MM.1S (cell line): ENCODE measurements around the gene PCDH17.

ENCODE experiments used
- DNase-seq: peaks from one replicate; pipeline ENCODE4 v3.0.0-alpha.2; 2015
- H2AFZ ChIP-seq: fragments of 300-600 bp; sonication (generic); 2 replicates; pipeline ENCODE4 v1.6.0; 2016; ENCODE audit warnings: antibody characterized with exemption, low read length
- H3F3A ChIP-seq: fragments of 300-600 bp; sonication (generic); 2 replicates; pipeline ENCODE4 v1.6.1; 2016; ENCODE audit warnings: mild to moderate bottlenecking, antibody characterized with exemption, low read length, moderate library complexity, mixed read lengths; ENCODE audit not compliant: insufficient read depth
- H3K27ac ChIP-seq: fragments of 300-600 bp; sonication (generic); 2 replicates; pipeline ENCODE4 v1.5.1; 2016; ENCODE audit warnings: mild to moderate bottlenecking, low read length
- H3K27me3 ChIP-seq: fragments of 300-600 bp; sonication (generic); replicated peaks from 2 replicates; pipeline ENCODE4 v1.6.0; 2016; ENCODE audit warnings: low read length; ENCODE audit not compliant: insufficient read depth
- H3K36me3 ChIP-seq: fragments of 300-600 bp; sonication (generic); replicated peaks from 2 replicates; pipeline ENCODE4 v1.6.1; 2016; ENCODE audit warnings: mild to moderate bottlenecking, low read length, mixed read lengths; ENCODE audit not compliant: insufficient read depth
- H3K4me1 ChIP-seq: fragments of 300-600 bp; sonication (generic); 2 replicates; pipeline ENCODE4 v1.6.1; 2016; ENCODE audit warnings: low read length, mixed read lengths
- H3K4me2 ChIP-seq: fragments of 300-600 bp; sonication (generic); 2 replicates; pipeline ENCODE4 v1.6.0; 2016; ENCODE audit warnings: low read depth, low read length
- H3K4me3 ChIP-seq: fragments of 300-600 bp; sonication (generic); 2 replicates; pipeline ENCODE4 v1.5.1; 2016; ENCODE audit warnings: low read length, mixed read lengths
- H3K79me2 ChIP-seq: fragments of 300-600 bp; sonication (generic); 2 replicates; pipeline ENCODE4 v1.6.1; 2016; ENCODE audit warnings: mixed run types, low read length, mixed read lengths
- H3K9ac ChIP-seq: fragments of 300-600 bp; sonication (generic); 2 replicates; pipeline ENCODE4 v1.6.1; 2016; ENCODE audit warnings: low read length, mixed read lengths
- H3K9me2 ChIP-seq: fragments of 300-600 bp; sonication (generic); replicated peaks from 2 replicates; pipeline ENCODE4 v1.6.1; 2016; ENCODE audit warnings: mild to moderate bottlenecking, low read length, mixed read lengths; ENCODE audit not compliant: insufficient read depth
- H3K9me3 ChIP-seq: fragments of 300-600 bp; sonication (generic); replicated peaks from 2 replicates; pipeline ENCODE4 v1.6.1; 2016; ENCODE audit warnings: mild to moderate bottlenecking, low read length, mixed read lengths; ENCODE audit not compliant: insufficient read depth
- H4K20me1 ChIP-seq: fragments of 300-600 bp; sonication (generic); 2 replicates; pipeline ENCODE4 v1.6.1; 2016; ENCODE audit warnings: mild to moderate bottlenecking, low read length, moderate library complexity, mixed read lengths; ENCODE audit not compliant: insufficient read depth
- EZH2 ChIP-seq: fragments of 300-600 bp; sonication (generic); optimal IDR thresholded peaks from 2 replicates; pipeline ENCODE3; 2017; ENCODE audit warnings: low read depth, mild to moderate bottlenecking, antibody characterized with exemption, low read length, mixed read lengths
- EZH2phosphoT487 ChIP-seq: fragments of 300-600 bp; sonication (generic); IDR thresholded peaks from 2 replicates; pipeline ENCODE4 v1.6.1; 2018; ENCODE audit warnings: antibody characterized with exemption, low read length
- TF ChIP-seq, protein P1 (sequence below): fragments of 300-600 bp; sonication (generic); IDR thresholded peaks from 2 replicates; pipeline ENCODE4 v1.5.1; 2016; ENCODE audit warnings: antibody characterized with exemption, low read length, mixed read lengths

The PCDH17 gene

DNA sequence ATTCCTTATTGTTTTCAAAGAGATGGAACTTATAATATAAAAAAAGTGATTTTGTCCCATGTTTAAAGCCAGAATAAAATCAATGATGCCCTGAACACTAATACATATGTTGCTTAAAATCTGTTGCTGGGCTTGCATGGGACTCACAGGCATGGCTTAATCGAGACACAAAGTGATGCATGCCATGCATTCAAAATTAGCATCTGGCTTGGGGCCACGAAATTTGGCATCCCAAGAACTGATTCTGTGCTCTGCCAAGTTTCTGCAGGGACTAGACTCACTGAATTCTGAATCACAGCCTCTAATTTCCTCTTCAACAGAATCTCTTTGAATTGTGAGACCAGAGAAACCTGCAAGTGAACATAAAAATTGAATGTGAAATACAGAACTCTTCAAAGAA lies 109.2 kb downstream of the PCDH17 start:
- H3K4me3 ChIP-seq = no peak overlapping the region
- H3K27me3 ChIP-seq = no peaks in the 10 kb centered on the region
- no peaks in the 10 kb centered on the region for H3K36me3 ChIP-seq
- TF ChIP-seq EZH2 (no peak), EZH2phosphoT487 (no peak)
- TF ChIP-seq, protein P1, sequence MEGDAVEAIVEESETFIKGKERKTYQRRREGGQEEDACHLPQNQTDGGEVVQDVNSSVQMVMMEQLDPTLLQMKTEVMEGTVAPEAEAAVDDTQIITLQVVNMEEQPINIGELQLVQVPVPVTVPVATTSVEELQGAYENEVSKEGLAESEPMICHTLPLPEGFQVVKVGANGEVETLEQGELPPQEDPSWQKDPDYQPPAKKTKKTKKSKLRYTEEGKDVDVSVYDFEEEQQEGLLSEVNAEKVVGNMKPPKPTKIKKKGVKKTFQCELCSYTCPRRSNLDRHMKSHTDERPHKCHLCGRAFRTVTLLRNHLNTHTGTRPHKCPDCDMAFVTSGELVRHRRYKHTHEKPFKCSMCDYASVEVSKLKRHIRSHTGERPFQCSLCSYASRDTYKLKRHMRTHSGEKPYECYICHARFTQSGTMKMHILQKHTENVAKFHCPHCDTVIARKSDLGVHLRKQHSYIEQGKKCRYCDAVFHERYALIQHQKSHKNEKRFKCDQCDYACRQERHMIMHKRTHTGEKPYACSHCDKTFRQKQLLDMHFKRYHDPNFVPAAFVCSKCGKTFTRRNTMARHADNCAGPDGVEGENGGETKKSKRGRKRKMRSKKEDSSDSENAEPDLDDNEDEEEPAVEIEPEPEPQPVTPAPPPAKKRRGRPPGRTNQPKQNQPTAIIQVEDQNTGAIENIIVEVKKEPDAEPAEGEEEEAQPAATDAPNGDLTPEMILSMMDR = no peak
- H3K4me1 ChIP-seq = no peaks in the 10 kb centered on the region
- no peaks in the 10 kb centered on the region for H3K9me2 ChIP-seq
- no peak overlapping the region for H2AFZ ChIP-seq
- no peak overlapping the region for H3K4me2 ChIP-seq
- no peak overlapping the region for H3K27ac ChIP-seq
- no peak for DNase-seq
- H3K79me2 ChIP-seq = no peaks in the 10 kb centered on the region
- no peaks in the 10 kb centered on the region for H3F3A ChIP-seq
- H4K20me1 ChIP-seq = no peaks in the 10 kb centered on the region
- no peak overlapping the region for H3K9ac ChIP-seq
- no peaks in the 10 kb centered on the region for H3K9me3 ChIP-seq

DNA sequence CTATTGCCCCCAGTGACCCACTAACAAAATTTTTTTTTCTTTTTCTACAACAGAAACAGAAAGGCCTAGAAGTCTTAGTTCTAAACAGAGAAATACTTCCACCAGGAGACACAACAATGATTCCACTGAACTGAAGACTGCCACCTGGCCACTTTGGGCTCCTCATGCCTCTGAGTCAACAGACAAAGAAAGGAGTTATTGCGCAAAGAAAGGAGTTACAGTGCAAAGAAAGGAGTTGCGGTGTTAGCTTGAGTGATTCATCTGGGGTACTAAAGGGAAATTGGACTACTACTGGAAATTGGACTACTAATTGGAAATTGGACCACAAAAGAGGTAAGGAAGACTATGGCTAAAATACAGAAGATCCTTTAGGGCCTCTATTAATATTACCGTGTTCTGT lies 116.6 kb downstream of the PCDH17 start:
- Histone ChIP-seq H3K4me1 (no peaks in the 10 kb centered on the region), H3K4me3 (no peak overlapping the region), H3K36me3 (no peaks in the 10 kb centered on the region), H3K9me2 (no peaks in the 10 kb centered on the region), H3K9ac (no peak overlapping the region), H3K27me3 (no peaks in the 10 kb centered on the region), H3F3A (no peaks in the 10 kb centered on the region), H3K27ac (no peak overlapping the region), H4K20me1 (no peaks in the 10 kb centered on the region), H2AFZ (no peak overlapping the region), H3K9me3 (no peaks in the 10 kb centered on the region), H3K79me2 (no peaks in the 10 kb centered on the region), H3K4me2 (no peak overlapping the region)
- DNase-seq = no peak
- TF ChIP-seq, protein P1 = no peak
- no peak for TF ChIP-seq EZH2
- TF ChIP-seq EZH2phosphoT487 = no peak

DNA sequence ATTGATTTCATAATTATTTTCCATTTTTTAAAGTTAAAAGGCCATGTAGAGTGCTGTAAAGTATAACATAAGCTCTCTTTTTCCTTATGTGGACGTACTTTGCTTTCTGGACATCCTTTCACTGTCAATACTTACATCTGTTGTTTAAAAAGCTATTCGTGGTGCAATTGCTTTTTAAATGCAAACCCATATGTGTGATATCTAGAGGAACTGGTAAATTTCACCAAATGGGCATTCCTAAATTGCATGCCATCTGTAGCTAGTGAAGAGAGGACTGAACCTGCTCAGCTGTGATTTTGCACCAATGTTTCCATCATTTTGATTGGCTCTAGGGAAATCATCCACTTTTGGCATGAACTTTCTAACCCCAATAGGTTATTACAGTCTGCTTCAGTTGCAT lies 129.4 kb downstream of the PCDH17 start:
- Histone ChIP-seq H3K27ac (no peak overlapping the region), H3K9me3 (no peaks in the 10 kb centered on the region), H3K4me3 (no peak overlapping the region), H3K79me2 (no peaks in the 10 kb centered on the region), H3K4me2 (no peak overlapping the region), H4K20me1 (no peaks in the 10 kb centered on the region), H3K4me1 (no peaks in the 10 kb centered on the region), H3K36me3 (no peaks in the 10 kb centered on the region), H3K9me2 (no peaks in the 10 kb centered on the region), H3F3A (no peaks in the 10 kb centered on the region), H3K9ac (no peak overlapping the region), H3K27me3 (no peaks in the 10 kb centered on the region), H2AFZ (no peak overlapping the region)
- TF ChIP-seq, protein P1 = no peak
- TF ChIP-seq EZH2 (no peak), EZH2phosphoT487 (no peak)
- DNase-seq = no peak
